Diencephalon (tissue), 1 donor: ENCODE results near the gene CHMP4B. TPM values are rescaled to one million over a fixed set of nuclear protein-coding genes. Genes with fewer than 3 reads are reported as not detected.

ENCODE experiments used
- total RNA-seq: library from RNA; depleted of rRNA; stranded (reverse); fragments of >200 nt; gene quantifications from one replicate; pipeline ENCODE4 v1.2.3, GENCODE V29; 2014

The CHMP4B gene, protein sequence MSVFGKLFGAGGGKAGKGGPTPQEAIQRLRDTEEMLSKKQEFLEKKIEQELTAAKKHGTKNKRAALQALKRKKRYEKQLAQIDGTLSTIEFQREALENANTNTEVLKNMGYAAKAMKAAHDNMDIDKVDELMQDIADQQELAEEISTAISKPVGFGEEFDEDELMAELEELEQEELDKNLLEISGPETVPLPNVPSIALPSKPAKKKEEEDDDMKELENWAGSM
- 39.4 TPM for total RNA-seq

DNA sequence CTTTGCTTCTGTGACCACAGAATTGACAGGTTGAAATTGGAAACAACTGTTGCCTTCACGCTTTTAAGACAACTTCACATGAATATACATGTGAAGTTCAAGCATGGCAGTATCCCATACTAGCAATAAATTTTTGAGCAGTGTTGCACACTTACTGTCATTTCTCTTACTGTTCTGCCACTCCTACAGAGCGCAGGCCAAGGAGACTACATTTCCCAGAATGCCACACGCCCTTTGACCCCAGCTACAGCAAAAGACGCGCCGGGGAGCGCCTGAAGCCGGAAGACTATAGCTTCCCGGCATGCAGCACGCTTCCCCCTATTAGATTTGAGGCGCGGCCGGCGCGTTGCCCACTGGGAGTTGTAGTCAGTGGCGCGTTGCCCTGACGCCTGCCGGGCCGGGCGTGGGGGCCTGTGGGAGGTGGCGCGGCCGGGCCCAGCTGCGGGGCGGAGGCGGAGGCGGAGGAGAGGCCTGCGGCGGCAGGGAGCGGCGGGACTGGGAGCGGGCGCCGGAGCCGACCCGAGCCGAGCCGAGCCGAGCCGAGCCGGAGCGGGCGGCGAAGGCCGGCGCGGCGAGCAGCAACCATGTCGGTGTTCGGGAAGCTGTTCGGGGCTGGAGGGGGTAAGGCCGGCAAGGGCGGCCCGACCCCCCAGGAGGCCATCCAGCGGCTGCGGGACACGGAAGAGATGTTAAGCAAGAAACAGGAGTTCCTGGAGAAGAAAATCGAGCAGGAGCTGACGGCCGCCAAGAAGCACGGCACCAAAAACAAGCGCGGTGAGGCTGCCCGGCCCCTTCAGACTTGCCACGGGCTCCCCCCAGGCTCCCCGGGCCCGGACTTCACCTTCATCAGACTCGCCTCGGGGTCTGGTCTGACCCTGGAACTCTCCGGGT is at the start of gene CHMP4B:
TSS of gene CHMP4B (plus strand) at position 464 of the 891 bp plus-strand sequence. CDS start at position 585, 121 bp downstream.

Other genes with a start within 250 kb of the CHMP4B start
- gene C20orf144, start 149.0 kb upstream of the CHMP4B start, total RNA-seq: not detected
- gene ACTL10, start 144.4 kb upstream of the CHMP4B start, total RNA-seq: 0.46 TPM
- 32.3 TPM for gene NECAB3, start 136.9 kb upstream of the CHMP4B start, total RNA-seq
- 3.7 TPM for gene E2F1, start 125.0 kb upstream of the CHMP4B start, total RNA-seq
- 9.7 TPM for gene PXMP4, start 91.0 kb upstream of the CHMP4B start, total RNA-seq
- 2.3 TPM for gene ZNF341, start 79.4 kb upstream of the CHMP4B start, total RNA-seq
- gene RALY, start 182.6 kb downstream of the CHMP4B start, total RNA-seq: 40.6 TPM